ENCODE measurements around the gene SCN1A.

GRCh38 chr2:166135152-166135848 is 7.5 kb upstream of the SCN1A start:
- TF ChIP-seq REST (IDR thresholded peaks at IDR 0.05; ENCODE audit: insufficient replicate concordance, low read depth), result no peak
- TF ChIP-seq CTCF (IDR thresholded peaks at IDR 0.05; ENCODE audit: insufficient read depth, low read length), result no peak
- TF ChIP-seq POLR2AphosphoS5 (IDR thresholded peaks at IDR 0.05; ENCODE audit: low read depth), result no peak
- no peak for TF ChIP-seq SPI1 (IDR thresholded peaks at IDR 0.05; ENCODE audit: borderline replicate concordance, low read depth)

Measured in HL-60 (cell line).